GM12878 (cell line): ENCODE measurements around the gene LENEP.

ENCODE experiments used
- CBX5 ChIP-seq: sonication (generic); IDR thresholded peaks from 2 replicates; pipeline ENCODE4 v1.6.1; 2016; ENCODE audit warnings: low read depth, moderate library complexity, mild to moderate bottlenecking, inconsistent platforms
- EZH2 ChIP-seq: IDR thresholded peaks from 2 replicates; pipeline ENCODE4 v1.6.1; 2012; ENCODE audit warnings: low read depth, mild to moderate bottlenecking, control low read depth, inconsistent platforms, low read length, borderline replicate concordance; ENCODE audit not compliant: control insufficient read depth
- FOS ChIP-seq: IDR thresholded peaks from 3 replicates; pipeline ENCODE4 v1.6.1; 2011; ENCODE audit warnings: borderline replicate concordance; ENCODE audit not compliant: insufficient read length; ENCODE audit errors: extremely low read depth
- POLR2AphosphoS5 ChIP-seq: IDR thresholded peaks from 2 replicates; pipeline ENCODE4 v1.6.1; 2011; ENCODE audit warnings: mild to moderate bottlenecking, low read length, inconsistent platforms
- TAF1 ChIP-seq: IDR thresholded peaks from 2 replicates; pipeline ENCODE4 v1.6.1; 2011; ENCODE audit warnings: mild to moderate bottlenecking, low read depth, low read length, borderline replicate concordance
- TF ChIP-seq, protein P1 (sequence below), 3 experiments: IDR thresholded peaks in 2 of 3; conservative IDR thresholded peaks in 1 of 3; 2 replicates each; pipeline ENCODE4 v1.5.1; 2011; ENCODE audit warnings: low read depth in 3 of 3, low read length in 3 of 3, mild to moderate bottlenecking in 3 of 3, control low read depth in 2 of 3, moderate library complexity in 2 of 3, inconsistent platforms in 1 of 3, mixed read lengths in 1 of 3; ENCODE audit not compliant: control insufficient read depth in 2 of 3, insufficient read depth in 1 of 3; ENCODE audit errors: extremely low read depth in 1 of 3
- TF ChIP-seq, protein P2 (sequence below): IDR thresholded peaks from 2 replicates; pipeline ENCODE4 v1.6.1; 2012; ENCODE audit warnings: mild to moderate bottlenecking, low read depth, low read length

DNA sequence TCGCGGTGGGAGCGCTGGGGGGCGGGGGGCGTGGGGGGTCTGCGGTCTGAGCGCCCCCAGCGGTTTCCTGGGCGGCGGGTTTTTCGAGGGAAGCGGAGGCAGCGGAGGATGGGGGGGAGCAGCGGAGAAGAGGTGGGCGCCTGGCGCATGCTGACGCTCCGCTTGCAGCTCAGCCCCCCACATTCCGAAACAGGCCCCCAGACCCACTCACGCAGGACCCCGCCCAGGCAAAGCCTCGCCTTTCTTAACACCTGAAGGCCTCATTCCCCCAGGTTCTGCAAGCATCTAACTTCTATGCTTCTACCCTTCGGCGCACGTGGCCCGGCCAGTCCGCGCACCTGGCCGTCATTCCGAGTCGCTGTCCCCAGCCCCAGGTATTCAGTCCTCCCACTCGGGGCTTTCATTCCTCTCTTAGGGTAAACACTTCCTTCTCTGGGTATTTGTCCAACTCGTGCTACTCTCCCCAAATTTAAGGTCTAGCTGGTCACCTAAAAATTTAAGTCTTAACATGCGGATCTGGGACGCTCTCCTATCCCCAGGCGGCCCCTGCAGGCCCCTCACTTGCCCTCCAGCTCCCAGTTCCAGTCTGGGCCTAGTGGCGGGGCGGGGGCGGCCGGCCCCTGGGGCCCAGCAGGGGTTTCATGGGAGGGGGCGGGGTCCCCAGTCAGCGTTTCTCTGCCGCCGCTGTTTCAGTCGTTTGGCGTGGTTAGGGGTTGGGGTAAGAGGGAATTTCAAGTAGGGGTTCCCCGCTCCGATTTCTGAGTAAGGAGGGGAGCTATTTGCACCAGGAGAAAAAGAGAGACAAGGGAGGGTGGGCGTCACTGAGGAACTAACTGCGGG, 6.4 kb downstream of the LENEP start:
- TF ChIP-seq, protein P1, sequence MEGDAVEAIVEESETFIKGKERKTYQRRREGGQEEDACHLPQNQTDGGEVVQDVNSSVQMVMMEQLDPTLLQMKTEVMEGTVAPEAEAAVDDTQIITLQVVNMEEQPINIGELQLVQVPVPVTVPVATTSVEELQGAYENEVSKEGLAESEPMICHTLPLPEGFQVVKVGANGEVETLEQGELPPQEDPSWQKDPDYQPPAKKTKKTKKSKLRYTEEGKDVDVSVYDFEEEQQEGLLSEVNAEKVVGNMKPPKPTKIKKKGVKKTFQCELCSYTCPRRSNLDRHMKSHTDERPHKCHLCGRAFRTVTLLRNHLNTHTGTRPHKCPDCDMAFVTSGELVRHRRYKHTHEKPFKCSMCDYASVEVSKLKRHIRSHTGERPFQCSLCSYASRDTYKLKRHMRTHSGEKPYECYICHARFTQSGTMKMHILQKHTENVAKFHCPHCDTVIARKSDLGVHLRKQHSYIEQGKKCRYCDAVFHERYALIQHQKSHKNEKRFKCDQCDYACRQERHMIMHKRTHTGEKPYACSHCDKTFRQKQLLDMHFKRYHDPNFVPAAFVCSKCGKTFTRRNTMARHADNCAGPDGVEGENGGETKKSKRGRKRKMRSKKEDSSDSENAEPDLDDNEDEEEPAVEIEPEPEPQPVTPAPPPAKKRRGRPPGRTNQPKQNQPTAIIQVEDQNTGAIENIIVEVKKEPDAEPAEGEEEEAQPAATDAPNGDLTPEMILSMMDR (IDR thresholded peaks at IDR 0.05 in 2 of 3, conservative IDR thresholded peaks at IDR 0.05 in 1 of 3; ENCODE audit: control insufficient read depth in 2 of 3, extremely low read depth in 1 of 3, insufficient read depth in 1 of 3, low read depth in 3 of 3, low read length in 3 of 3): no peak
- TF ChIP-seq EZH2: no peak
- no peak for TF ChIP-seq POLR2AphosphoS5
- no peak for TF ChIP-seq CBX5
- TF ChIP-seq FOS: no peak
- TF ChIP-seq, protein P2, sequence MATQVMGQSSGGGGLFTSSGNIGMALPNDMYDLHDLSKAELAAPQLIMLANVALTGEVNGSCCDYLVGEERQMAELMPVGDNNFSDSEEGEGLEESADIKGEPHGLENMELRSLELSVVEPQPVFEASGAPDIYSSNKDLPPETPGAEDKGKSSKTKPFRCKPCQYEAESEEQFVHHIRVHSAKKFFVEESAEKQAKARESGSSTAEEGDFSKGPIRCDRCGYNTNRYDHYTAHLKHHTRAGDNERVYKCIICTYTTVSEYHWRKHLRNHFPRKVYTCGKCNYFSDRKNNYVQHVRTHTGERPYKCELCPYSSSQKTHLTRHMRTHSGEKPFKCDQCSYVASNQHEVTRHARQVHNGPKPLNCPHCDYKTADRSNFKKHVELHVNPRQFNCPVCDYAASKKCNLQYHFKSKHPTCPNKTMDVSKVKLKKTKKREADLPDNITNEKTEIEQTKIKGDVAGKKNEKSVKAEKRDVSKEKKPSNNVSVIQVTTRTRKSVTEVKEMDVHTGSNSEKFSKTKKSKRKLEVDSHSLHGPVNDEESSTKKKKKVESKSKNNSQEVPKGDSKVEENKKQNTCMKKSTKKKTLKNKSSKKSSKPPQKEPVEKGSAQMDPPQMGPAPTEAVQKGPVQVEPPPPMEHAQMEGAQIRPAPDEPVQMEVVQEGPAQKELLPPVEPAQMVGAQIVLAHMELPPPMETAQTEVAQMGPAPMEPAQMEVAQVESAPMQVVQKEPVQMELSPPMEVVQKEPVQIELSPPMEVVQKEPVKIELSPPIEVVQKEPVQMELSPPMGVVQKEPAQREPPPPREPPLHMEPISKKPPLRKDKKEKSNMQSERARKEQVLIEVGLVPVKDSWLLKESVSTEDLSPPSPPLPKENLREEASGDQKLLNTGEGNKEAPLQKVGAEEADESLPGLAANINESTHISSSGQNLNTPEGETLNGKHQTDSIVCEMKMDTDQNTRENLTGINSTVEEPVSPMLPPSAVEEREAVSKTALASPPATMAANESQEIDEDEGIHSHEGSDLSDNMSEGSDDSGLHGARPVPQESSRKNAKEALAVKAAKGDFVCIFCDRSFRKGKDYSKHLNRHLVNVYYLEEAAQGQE: no peak
- no peak for TF ChIP-seq TAF1
